Daoy (cell line): ENCODE data around the gene BLOC1S4. TPM values are rescaled to one million over a fixed set of nuclear protein-coding genes. Genes with fewer than 3 reads are reported as not detected.
"Not testable (repeated sequence)": the region's sequence is repeated elsewhere in the genome, so short reads cannot be mapped to it uniquely, and the experiment has no call there.

ENCODE experiments used
- DNase-seq: peaks from one replicate; pipeline ENCODE4 v3.0.0-alpha.2; 2015; ENCODE audit warnings: low read depth
- total RNA-seq: library from RNA; depleted of rRNA; stranded (reverse); fragments of >200 nt; shearing (Covaris generic); gene quantifications from 2 replicates; pipeline ENCODE4 v1.2.3, GENCODE V29; 2014

The BLOC1S4 gene
- total RNA-seq, 1 experiment from 2014 or later = 24.2 TPM

GRCh38 chr4:6740347-6740746 lies 24.4 kb downstream of the BLOC1S4 start:
- no peak for DNase-seq

- DNase-seq = no peak
These were observed 26.5 kb downstream of the BLOC1S4 start for GRCh38 chr4:6742507-6742906.

- DNase-seq = no peak
These were observed 27.0 kb downstream of the BLOC1S4 start for GRCh38 chr4:6742989-6743388.

- DNase-seq = peak; percentile 58
These were observed 30.8 kb downstream of the BLOC1S4 start for GRCh38 chr4:6746721-6747293.

- DNase-seq = peak; percentile 69
These were observed 31.5 kb downstream of the BLOC1S4 start for GRCh38 chr4:6747294-6748051.

- DNase-seq = no peak
These were observed 32.3 kb downstream of the BLOC1S4 start for GRCh38 chr4:6748286-6748685.

GRCh38 chr4:6749340-6750171 lies 33.6 kb downstream of the BLOC1S4 start:
- peak; percentile 72 for DNase-seq

GRCh38 chr4:6750286-6751221 lies 34.6 kb downstream of the BLOC1S4 start:
- DNase-seq = no peak

- DNase-seq = no peak
These were observed 35.9 kb downstream of the BLOC1S4 start for GRCh38 chr4:6751611-6752485.

GRCh38 chr4:6752486-6752829 lies 36.5 kb downstream of the BLOC1S4 start:
- no peak for DNase-seq

GRCh38 chr4:6753103-6753560 lies 37.2 kb downstream of the BLOC1S4 start:
- DNase-seq = no peak

GRCh38 chr4:6753891-6754290 lies 37.9 kb downstream of the BLOC1S4 start:
- no peak for DNase-seq

GRCh38 chr4:6754481-6755087 lies 38.6 kb downstream of the BLOC1S4 start:
- DNase-seq = no peak

- DNase-seq = no peak
These were observed 39.2 kb downstream of the BLOC1S4 start for GRCh38 chr4:6755088-6755753.

GRCh38 chr4:6756345-6756744 lies 40.4 kb downstream of the BLOC1S4 start:
- DNase-seq = not testable (repeated sequence)

GRCh38 chr4:6758728-6759127 lies 42.8 kb downstream of the BLOC1S4 start:
- DNase-seq = no peak

GRCh38 chr4:6760865-6761264 lies 44.9 kb downstream of the BLOC1S4 start:
- DNase-seq = no peak

- DNase-seq = peak; percentile 38
These were observed 46.0 kb downstream of the BLOC1S4 start for GRCh38 chr4:6761649-6762615.
